OCI-LY3 (cell line): ENCODE measurements around the gene ZNF564.

Experiments used
- EZH2phosphoT487 ChIP-seq: fragments of 200-600 bp; shearing (Covaris generic); IDR thresholded peaks from 2 replicates; pipeline ENCODE4 v1.6.1; 2018; ENCODE audit warnings: antibody characterized with exemption, mixed run types, low read depth
- TF ChIP-seq, protein P1 (sequence below): fragments of 200-600, 300-600 bp; sonication (generic); IDR thresholded peaks from 2 replicates; pipeline ENCODE4 v1.5.1; 2014; ENCODE audit warnings: antibody characterized with exemption, low read length, low read depth

DNA sequence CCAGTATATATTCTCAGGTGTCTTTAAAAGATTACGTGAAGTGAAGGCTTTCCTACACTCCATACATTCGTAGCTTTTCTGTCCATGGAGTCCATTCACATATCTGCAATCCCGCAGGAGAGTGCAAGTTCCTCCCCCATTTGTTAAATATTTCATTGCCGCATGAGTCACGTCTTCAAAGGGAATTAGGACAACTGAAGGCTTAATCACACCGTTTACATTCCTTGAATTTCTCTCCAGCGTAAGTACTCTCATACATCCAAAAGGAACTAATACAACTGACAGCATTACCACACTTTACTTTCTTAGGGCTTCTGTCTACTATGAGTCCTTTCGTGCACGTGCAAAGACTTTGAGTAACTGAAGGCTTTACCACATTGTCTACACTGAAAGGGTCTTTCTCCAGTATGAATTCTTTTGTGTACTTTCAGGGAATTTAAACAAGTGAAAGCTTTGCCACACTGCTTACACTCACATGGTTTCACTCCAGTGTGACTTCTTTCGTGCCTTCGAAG lies 29.0 kb upstream of the ZNF564 start:
- TF ChIP-seq, protein P1, sequence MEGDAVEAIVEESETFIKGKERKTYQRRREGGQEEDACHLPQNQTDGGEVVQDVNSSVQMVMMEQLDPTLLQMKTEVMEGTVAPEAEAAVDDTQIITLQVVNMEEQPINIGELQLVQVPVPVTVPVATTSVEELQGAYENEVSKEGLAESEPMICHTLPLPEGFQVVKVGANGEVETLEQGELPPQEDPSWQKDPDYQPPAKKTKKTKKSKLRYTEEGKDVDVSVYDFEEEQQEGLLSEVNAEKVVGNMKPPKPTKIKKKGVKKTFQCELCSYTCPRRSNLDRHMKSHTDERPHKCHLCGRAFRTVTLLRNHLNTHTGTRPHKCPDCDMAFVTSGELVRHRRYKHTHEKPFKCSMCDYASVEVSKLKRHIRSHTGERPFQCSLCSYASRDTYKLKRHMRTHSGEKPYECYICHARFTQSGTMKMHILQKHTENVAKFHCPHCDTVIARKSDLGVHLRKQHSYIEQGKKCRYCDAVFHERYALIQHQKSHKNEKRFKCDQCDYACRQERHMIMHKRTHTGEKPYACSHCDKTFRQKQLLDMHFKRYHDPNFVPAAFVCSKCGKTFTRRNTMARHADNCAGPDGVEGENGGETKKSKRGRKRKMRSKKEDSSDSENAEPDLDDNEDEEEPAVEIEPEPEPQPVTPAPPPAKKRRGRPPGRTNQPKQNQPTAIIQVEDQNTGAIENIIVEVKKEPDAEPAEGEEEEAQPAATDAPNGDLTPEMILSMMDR: no peak
- TF ChIP-seq EZH2phosphoT487: no peak
